ENCODE results near the gene LRRC4C. TPM values are rescaled to one million over a fixed set of nuclear protein-coding genes. Genes with fewer than 3 reads are reported as not detected.
"Not testable (repeated sequence)": the region's sequence is repeated elsewhere in the genome, so short reads cannot be mapped to it uniquely, and the experiment has no call there.

Gene LRRC4C
- total RNA-seq, 6 donors from 2014 or later = 0.37 to 1.2 (median 1.0) TPM; not detected in 2

GRCh38 chr11:40204228-40204627 lies 1255.2 kb downstream of the LRRC4C start:
- Histone ChIP-seq H3K9me3 (no peaks in the 10 kb centered on the region), H3K4me1 (no peaks in the 10 kb centered on the region), H3K27ac (no peak overlapping the region), H3K4me3 (no peak overlapping the region), H3K27me3 (no peaks in the 10 kb centered on the region), H3K36me3 (no peaks in the 10 kb centered on the region)
- TF ChIP-seq CTCF (IDR thresholded peaks at IDR 0.05) (no peak), EP300 (IDR thresholded peaks at IDR 0.05) (no peak), POLR2AphosphoS5 (IDR thresholded peaks at IDR 0.05) (no peak), POLR2A (IDR thresholded peaks at IDR 0.05) (no peak)
- ATAC-seq (ENCODE audit: low FRiP score in 2 of 2) (no peak), DNase-seq (no peak)
- 71 to 85% methylated on average over 2 of the region's 2 CpGs for WGBS, 2 donors

- no peaks in the 10 kb centered on the region for H3K9me3 ChIP-seq
- no peaks in the 10 kb centered on the region for H3K4me1 ChIP-seq
- no peaks in the 10 kb centered on the region for H3K36me3 ChIP-seq
- DNase-seq = no peak
- H3K27me3 ChIP-seq = no peaks in the 10 kb centered on the region
- ATAC-seq (ENCODE audit: low FRiP score in 2 of 2) = no peak
- no peak overlapping the region for H3K27ac ChIP-seq
- 17 to 39% methylated on average over 1 of the region's 1 CpG for WGBS, 2 donors
- H3K4me3 ChIP-seq = no peak overlapping the region
- TF ChIP-seq POLR2AphosphoS5 (IDR thresholded peaks at IDR 0.05) = no peak
- TF ChIP-seq CTCF (IDR thresholded peaks at IDR 0.05) = no peak
- no peak for TF ChIP-seq EP300 (IDR thresholded peaks at IDR 0.05)
- no peak for TF ChIP-seq POLR2A (IDR thresholded peaks at IDR 0.05)
Observed at GRCh38 chr11:40203606-40204005, 1255.8 kb downstream of the LRRC4C start.

- TF ChIP-seq POLR2AphosphoS5 (IDR thresholded peaks at IDR 0.05) (no peak), POLR2A (IDR thresholded peaks at IDR 0.05) (no peak), EP300 (IDR thresholded peaks at IDR 0.05) (no peak), CTCF (IDR thresholded peaks at IDR 0.05) (no peak)
- ATAC-seq (ENCODE audit: low FRiP score in 2 of 2) = no peak
- Histone ChIP-seq H3K36me3 (no peaks in the 10 kb centered on the region), H3K27ac (no peak overlapping the region), H3K27me3 (no peaks in the 10 kb centered on the region), H3K4me3 (no peak overlapping the region), H3K4me1 (no peaks in the 10 kb centered on the region), H3K9me3 (no peaks in the 10 kb centered on the region)
- 63 to 74% methylated on average over 3 of the region's 3 CpGs for WGBS, 2 donors
- DNase-seq = no peak
Observed at GRCh38 chr11:40202589-40203270, 1256.7 kb downstream of the LRRC4C start.

- DNase-seq; H3K4me3 ChIP-seq; ATAC-seq (ENCODE audit: low FRiP score in 2 of 2); H3K27ac ChIP-seq; H3K36me3 ChIP-seq; H3K9me3 ChIP-seq; H3K4me1 ChIP-seq; H3K27me3 ChIP-seq: not testable (repeated sequence)
- WGBS, 2 donors = 70 to 74% methylated on average over 3 to 5 of the region's 5 CpGs
Observed at GRCh38 chr11:40192590-40192989, 1266.9 kb downstream of the LRRC4C start.

GRCh38 chr11:40190294-40190693 lies 1269.2 kb downstream of the LRRC4C start:
- H3K4me1 ChIP-seq = no peaks in the 10 kb centered on the region
- WGBS, 2 donors = 78% methylated on average over 5 of the region's 5 CpGs
- no peaks in the 10 kb centered on the region for H3K9me3 ChIP-seq
- no peak for TF ChIP-seq CTCF (IDR thresholded peaks at IDR 0.05)
- no peak for TF ChIP-seq POLR2AphosphoS5 (IDR thresholded peaks at IDR 0.05)
- no peak for TF ChIP-seq POLR2A (IDR thresholded peaks at IDR 0.05)
- no peak for TF ChIP-seq EP300 (IDR thresholded peaks at IDR 0.05)
- no peaks in the 10 kb centered on the region for H3K36me3 ChIP-seq
- no peak for DNase-seq
- no peaks in the 10 kb centered on the region for H3K27me3 ChIP-seq
- H3K4me3 ChIP-seq = no peak overlapping the region
- no peak overlapping the region for H3K27ac ChIP-seq
- ATAC-seq (ENCODE audit: low FRiP score in 2 of 2) = no peak
